PFSK-1 (cell line): Measurements from ENCODE around the gene HOXB6.

Source experiments
- POLR2AphosphoS5 ChIP-seq: IDR thresholded peaks from 2 replicates; pipeline ENCODE4 v1.6.1; 2012; ENCODE audit warnings: low read depth, mild to moderate bottlenecking, control low read depth, low read length, moderate library complexity
- TAF1 ChIP-seq: IDR thresholded peaks from 2 replicates; pipeline ENCODE4 v1.6.1; 2012; ENCODE audit warnings: low read length, control low read depth, borderline replicate concordance; ENCODE audit not compliant: insufficient read depth

DNA sequence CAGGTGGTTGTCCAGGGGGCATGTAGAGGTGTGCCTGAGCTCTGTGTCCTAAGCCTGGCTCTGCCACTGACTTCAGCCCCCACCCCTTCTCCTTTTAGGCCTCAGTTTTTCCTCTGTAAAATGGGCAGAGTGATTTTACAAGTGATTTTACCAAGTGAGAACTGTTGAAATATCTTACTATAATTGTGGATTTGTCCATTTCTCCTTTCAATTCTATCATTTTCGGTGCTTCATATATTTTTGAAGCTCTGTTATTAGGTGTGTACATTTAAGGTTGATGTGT is 43.1 kb upstream of the HOXB6 start:
- TF ChIP-seq POLR2AphosphoS5 (no peak), TAF1 (no peak)
